ENCODE data around the gene CHST9. TPM values are rescaled to one million over a fixed set of nuclear protein-coding genes. Genes with fewer than 3 reads are reported as not detected.

Gene CHST9
- total RNA-seq, 1 experiment from 2014 or later = 3.5 TPM

DNA sequence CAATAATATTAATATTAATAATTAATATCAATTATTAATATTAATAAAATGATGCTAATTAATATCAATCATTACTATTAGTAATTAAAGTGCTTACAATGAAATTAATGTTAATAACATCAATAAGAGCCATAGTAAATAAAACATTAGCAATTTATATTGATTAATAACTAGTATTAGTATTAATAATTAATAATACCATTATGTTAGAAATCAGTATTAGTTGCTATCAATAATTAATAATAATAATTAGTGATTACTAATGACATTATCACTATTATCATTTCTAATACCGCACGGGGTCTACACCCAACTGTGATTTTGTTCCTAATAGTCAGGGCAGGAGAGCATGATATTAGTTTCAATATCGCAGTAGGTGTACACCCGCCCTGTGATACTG, 296.8 kb downstream of the CHST9 start:
- no peak for DNase-seq
- Histone ChIP-seq H2AFZ (ENCODE audit: low read length) (no peak overlapping the region), H3K4me2 (ENCODE audit: insufficient read depth, insufficient read length, low read length) (no peak overlapping the region), H3K9ac (ENCODE audit: extremely low read depth, insufficient read length, low read length) (no peak overlapping the region), H2AK5ac (ENCODE audit: insufficient read length, low read length) (no peak overlapping the region), H4K20me1 (ENCODE audit: control insufficient read depth, insufficient read depth, insufficient read length) (no peaks in the 10 kb centered on the region), H2BK120ac (ENCODE audit: low read depth, low read length, poor library complexity, severe bottlenecking) (no peak overlapping the region), H4K5ac (ENCODE audit: insufficient read length, low read depth, low read length) (no peak overlapping the region), H3K23me2 (ENCODE audit: insufficient read length, low read depth, low read length, poor library complexity, severe bottlenecking) (no peaks in the 10 kb centered on the region), H3K79me1 (ENCODE audit: insufficient read depth, low read depth, low read length, poor library complexity, severe bottlenecking) (no peaks in the 10 kb centered on the region), H3K9me3 (ENCODE audit: control insufficient read depth, low read depth, low read length) (no peaks in the 10 kb centered on the region), H3K4ac (ENCODE audit: low read depth, low read length) (no peak overlapping the region), H3K27me3 (ENCODE audit: insufficient read depth, low read length) (no peaks in the 10 kb centered on the region), H2BK15ac (ENCODE audit: low read depth, low read length) (no peak overlapping the region), H3K14ac (ENCODE audit: insufficient read depth, low read length) (no peak overlapping the region), H3K79me2 (ENCODE audit: insufficient read depth, low read length) (no peaks in the 10 kb centered on the region), H2BK20ac (ENCODE audit: low read depth, low read length, poor library complexity, severe bottlenecking) (no peak overlapping the region), H3T11ph (ENCODE audit: low read length) (no peak overlapping the region), H4K91ac (ENCODE audit: insufficient read length, low read depth, low read length) (no peak overlapping the region), H3K56ac (ENCODE audit: insufficient read length, low read depth, low read length) (no peak overlapping the region), H3K27ac (ENCODE audit: insufficient read length, low read depth, low read length) (no peak overlapping the region), H3K4me1 (ENCODE audit: insufficient read depth, low read length) (no peaks in the 10 kb centered on the region), H2BK5ac (ENCODE audit: insufficient read length, low read length) (no peak overlapping the region), H2BK12ac (ENCODE audit: insufficient read length, low read depth, low read length) (no peak overlapping the region), H3K23ac (ENCODE audit: insufficient read length, low read depth, low read length) (no peak overlapping the region), H4K8ac (replicated peaks; ENCODE audit: insufficient read length, low read depth, low read length) (no peak overlapping the region), H3K18ac (ENCODE audit: insufficient read length, low read depth, low read length) (no peak overlapping the region)
- no CpG with 5 or more reads among the region's 4 CpGs for WGBS (ENCODE audit: extremely low coverage, insufficient read length, low lambda C conversion rate)
- Mint-ChIP-seq H3K4me3 (no peak overlapping the region), H3K36me3 (ENCODE audit: insufficient read depth in 1 of 3, low read depth in 3 of 3) (no peaks in the 10 kb centered on the region), H3K4me1 (no peaks in the 10 kb centered on the region), H3K27me3 (ENCODE audit: low read depth) (peaks cover 3% of the 10 kb centered on the region), H3K9me3 (no peaks in the 10 kb centered on the region), H3K27ac (no peak overlapping the region)
- TF ChIP-seq, protein P1, sequence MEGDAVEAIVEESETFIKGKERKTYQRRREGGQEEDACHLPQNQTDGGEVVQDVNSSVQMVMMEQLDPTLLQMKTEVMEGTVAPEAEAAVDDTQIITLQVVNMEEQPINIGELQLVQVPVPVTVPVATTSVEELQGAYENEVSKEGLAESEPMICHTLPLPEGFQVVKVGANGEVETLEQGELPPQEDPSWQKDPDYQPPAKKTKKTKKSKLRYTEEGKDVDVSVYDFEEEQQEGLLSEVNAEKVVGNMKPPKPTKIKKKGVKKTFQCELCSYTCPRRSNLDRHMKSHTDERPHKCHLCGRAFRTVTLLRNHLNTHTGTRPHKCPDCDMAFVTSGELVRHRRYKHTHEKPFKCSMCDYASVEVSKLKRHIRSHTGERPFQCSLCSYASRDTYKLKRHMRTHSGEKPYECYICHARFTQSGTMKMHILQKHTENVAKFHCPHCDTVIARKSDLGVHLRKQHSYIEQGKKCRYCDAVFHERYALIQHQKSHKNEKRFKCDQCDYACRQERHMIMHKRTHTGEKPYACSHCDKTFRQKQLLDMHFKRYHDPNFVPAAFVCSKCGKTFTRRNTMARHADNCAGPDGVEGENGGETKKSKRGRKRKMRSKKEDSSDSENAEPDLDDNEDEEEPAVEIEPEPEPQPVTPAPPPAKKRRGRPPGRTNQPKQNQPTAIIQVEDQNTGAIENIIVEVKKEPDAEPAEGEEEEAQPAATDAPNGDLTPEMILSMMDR (conservative IDR thresholded peaks at IDR 0.05) = no peak

Measured in H9 (cell line).